CMK (cell line): ENCODE data around the gene DOK1.

Experiments used
- DNase-seq: peaks from one replicate; pipeline ENCODE4 v3.0.0-alpha.2; 2010; ENCODE audit warnings: low read depth

The DOK1 gene

DNA sequence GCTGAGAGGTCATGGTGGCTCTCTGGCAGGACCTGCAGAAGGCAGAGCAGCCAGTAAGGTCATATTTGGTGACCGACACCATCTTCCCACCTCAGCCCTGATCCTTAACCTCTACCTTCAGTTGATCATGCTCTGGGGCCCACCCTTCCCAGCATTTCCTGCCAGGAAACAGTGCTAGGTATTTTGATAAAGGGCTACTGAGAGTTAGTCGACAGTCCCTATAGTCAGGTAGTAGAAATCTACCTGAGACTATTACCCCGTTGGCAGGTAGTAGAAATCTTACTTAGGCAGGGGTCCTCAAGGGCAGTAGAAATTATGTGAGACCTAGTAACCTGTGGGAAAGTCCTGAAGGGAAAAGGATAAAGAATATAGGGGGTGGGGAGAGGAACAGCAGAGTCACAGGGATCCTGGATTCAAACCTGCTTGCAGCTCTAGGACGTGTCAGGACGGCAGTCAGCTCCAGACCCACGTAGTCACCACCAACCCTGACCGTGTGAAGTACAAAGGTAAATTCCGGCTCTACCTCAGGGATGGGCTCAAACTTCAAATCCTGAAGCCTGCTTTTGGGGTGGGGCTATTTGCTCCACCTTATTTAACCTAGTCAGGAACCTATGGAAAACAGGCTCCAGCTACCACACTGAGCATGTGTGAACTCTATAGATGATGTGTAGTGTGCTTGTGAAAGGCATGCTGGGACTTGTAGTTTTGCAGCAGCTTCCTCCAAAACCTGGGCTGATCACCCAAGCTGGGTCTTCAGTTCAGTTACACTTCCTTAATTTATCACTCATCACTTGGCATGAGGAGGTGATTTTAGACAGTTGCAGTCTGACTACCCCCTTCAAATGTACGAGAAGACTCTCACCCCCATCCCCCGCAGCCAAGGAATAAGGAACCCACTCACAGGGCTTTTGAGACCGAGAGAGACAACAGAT lies 28.5 kb upstream of the DOK1 start, which contains the start of gene DQX1:
Gene DQX1 (minus strand): TSS at position 515 of the 932 bp plus-strand sequence. CDS start 502 bp downstream, at position 13.
- DNase-seq, result no peak

- no peak for DNase-seq
Measured at GRCh38 chr2:74526649-74527230, 27.8 kb upstream of the DOK1 start.

DNA sequence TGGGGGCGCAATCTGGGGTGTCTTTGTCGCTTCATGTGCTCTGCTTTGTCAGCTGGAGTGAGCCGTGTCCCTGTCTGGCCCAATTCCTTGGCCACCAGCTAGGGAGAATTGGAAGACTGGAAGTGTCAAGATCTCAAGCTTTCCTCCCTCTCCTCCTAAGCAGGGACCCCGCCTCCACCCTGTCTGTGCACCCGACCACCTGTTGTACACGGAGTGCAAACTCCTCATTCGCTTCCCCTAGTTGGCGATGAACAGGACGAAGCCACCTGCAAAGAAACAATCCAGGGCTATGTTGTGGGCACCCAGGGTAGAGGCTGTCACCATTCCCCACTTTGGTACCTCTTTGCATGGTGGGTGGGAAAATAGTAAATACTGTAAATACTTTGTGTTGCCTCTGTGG lies 26.8 kb upstream of the DOK1 start:
- no peak for DNase-seq

- DNase-seq, result no peak
Measured at GRCh38 chr2:74528600-74529356, 25.7 kb upstream of the DOK1 start.

DNA sequence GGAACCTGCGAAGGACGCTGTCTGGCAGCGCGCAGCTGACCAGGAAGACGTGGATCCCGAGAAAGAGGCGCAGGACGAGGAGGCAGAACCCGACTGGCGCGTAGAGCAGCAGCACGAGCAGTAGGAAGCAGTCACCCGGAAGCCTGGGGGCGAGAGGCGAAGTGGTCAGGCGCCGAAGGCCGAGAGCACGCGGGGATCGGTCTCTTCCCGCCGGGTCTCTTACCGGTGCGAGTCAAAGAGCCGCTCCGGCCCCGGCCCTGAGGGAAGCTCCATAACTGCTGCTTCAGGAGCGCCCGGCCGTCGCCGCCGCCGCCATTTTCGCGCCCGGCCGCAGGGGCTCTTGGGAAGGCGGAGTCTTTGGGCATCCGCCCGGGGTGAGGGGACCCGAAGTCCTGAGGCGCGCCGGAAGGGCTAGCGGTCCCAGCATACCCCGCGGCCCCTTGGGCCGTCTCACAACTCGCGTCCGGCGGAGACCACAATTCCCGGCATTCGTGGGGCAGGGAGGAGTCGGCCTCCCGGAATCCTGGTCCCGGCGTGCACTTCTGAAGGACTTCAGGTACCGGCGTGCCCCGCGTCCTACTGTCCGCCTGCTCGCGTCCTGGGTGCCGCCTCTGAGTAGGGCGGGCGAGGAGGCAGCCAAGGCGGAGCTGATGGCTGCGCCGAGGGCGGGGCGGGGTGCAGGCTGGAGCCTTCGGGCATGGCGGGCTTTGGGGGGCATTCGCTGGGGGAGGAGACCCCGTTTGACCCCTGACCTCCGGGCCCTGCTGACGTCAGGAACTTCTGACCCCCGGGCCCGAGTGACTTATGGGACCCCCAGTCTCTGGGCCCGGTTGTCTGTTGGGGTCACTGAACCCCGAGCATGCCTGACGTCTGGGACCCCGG lies 24.9 kb upstream of the DOK1 start, which contains the start of the genes AUP1 and HTRA2:
Gene AUP1 (minus strand): TSS at position 350 of the 882 bp plus-strand sequence. CDS start 77 bp downstream, at position 273.
Gene HTRA2 (plus strand): TSS at position 577 of the 882 bp plus-strand sequence. CDS start 74 bp downstream, at position 651.
- DNase-seq, result peak; percentile 92

GRCh38 chr2:74530239-74531187 lies 24.0 kb upstream of the DOK1 start:
- DNase-seq, result peak; percentile 75

DNA sequence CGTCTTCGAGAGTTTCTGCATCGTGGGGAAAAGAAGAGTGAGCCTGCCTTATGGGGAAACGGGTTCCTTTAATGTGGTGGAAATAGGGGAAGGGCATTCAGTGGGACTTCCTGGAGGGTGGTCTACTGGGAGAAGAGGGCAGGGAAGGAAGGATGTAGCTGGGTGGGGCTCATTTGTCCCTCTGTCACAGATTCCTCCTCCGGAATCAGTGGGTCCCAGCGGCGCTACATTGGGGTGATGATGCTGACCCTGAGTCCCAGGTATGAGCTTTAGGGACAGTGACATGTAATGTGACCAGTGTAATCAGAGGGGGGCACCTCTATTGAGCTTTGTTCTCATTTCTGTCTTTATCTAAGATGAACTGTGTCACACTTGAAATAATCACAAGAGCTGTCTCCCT lies 22.9 kb upstream of the DOK1 start:
- DNase-seq, result no peak

GRCh38 chr2:74532222-74532621 lies 22.3 kb upstream of the DOK1 start:
- no peak for DNase-seq

DNA sequence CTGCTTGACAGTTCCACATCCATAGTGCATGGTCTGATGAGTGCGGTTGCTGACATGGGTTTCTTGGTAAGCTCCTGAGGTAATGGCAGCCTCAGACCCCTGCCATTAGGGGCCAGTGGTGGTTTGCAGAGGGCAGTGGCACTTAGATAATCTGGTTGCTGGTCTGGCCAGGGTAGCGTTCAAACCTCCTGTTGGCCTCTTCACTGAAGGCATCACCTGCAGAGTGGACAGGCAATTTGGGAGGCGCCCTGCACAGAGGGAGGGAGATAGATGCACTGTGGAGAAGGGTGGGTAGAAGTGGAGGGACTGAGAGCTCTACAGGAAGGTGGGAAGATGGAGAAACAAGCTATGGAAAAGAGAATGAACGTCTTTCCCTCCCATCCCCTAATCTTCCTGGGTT lies 21.1 kb upstream of the DOK1 start:
- no peak for DNase-seq

GRCh38 chr2:74534411-74534810 lies 20.1 kb upstream of the DOK1 start:
- no peak for DNase-seq

GRCh38 chr2:74535440-74535965 lies 19.0 kb upstream of the DOK1 start:
- DNase-seq, result no peak

DNA sequence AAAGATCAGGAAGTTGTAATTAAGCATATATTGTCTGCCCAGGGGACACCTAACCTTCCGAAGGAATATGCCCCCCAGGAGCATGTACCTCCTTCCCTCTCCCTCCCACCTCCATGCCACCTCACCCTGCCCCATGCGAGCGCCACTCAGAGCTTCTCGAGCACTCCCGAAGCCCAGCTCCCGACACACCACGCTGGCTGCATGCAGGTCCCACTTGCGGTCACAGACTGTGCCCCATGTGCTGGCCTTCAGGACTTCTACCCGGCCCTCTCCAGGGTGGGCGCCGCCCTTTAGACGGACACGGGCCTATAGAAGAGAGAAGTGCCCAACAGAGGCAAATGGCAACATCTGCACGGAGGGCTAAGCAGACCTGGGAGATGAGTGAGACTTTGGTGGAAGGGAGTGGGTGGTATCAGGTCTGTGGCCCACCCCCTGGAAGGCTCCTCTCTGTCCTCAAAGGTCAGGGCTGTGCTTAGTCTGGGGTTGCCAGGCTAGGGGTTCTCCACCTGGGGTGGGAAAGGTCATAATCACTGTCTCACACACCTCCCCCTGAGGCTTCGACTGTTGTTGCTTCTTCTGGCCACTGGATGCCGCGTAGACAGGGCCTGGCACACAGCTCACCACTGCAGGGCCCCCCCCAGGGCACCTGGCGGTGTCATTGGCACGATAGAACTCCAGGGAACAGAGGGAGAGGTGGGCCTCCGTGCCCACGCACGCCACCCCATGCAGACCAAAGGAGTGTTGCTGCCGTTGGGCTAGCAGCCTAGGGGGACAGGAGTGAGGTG lies 18.2 kb upstream of the DOK1 start:
- DNase-seq, result no peak

DNA sequence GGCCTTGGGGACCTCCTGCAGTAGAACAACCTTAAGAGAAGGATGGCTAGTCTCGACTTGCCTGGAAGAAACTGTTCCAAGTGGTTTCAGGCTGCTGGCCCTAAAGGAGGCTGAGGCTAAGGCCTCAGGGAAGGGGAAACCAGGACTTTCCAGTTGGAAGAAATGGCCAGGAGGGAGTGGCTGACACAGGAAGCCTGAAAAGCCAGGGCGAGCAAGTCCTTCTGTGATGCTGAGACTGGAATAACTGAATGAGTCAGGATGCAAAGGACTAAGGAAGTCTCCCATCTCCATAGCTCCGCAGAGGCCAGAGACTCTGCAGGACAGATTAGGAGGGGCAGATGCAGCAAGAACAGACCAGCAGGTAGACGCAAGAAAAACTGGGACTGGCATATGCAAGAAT lies 17.4 kb upstream of the DOK1 start:
- no peak for DNase-seq

DNA sequence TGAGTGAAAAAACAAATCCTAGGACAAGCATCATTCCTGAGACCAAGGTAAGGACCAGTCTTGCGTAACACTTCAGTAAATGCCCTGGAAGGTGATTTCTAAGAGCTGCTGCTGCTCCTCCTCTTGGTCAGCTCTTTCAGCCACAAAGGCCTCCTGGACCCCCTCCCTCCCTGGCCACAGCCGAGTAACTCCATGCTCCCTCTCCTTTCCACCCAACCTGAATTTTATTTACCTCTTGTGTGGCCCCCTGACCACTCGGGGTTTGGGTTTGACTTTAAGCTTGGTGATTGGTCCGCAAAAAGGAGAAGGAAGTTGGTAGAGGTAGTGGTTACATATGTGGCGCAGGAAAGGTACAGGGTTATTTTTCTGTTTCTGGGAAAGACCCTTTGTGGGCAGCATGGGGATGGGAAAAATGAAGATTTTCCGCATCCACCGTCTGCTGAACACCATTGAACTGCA lies 15.6 kb upstream of the DOK1 start:
- no peak for DNase-seq

GRCh38 chr2:74540291-74540690 lies 14.2 kb upstream of the DOK1 start:
- DNase-seq, result no peak

GRCh38 chr2:74542978-74543377 lies 11.5 kb upstream of the DOK1 start:
- no peak for DNase-seq

DNA sequence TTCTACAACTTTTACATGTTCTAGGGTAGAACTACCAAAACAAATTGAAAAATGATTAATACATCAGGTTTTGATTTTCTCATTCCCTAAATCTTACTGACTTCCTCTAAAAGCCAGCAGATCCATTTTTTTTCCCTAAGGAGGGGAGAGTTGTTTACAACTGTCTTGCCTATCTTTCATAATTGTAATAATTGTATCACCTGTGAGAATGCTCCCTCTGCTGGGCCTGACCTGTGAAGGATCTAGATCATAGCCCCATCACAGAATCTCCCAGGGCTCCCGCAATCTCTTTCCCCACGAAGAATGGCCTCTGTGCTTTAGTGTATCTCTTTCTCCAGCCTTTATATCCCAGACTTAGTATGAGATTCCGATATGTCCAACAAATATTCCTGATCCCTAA lies 9.9 kb upstream of the DOK1 start:
- no peak for DNase-seq

- DNase-seq, result no peak
Measured at GRCh38 chr2:74546004-74546403, 8.5 kb upstream of the DOK1 start.

- DNase-seq, result no peak
Measured at GRCh38 chr2:74548285-74548899, 6.1 kb upstream of the DOK1 start.
